Omental fat pad (tissue), 4 donors: ENCODE data around the gene LHCGR. TPM values are rescaled to one million over a fixed set of nuclear protein-coding genes. Genes with fewer than 3 reads are reported as not detected.

ENCODE experiments used
- ATAC-seq: fragments of 150-250 bp; one replicate; pipeline ENCODE4 v1.9.1; 2016; ENCODE audit warnings: mild to moderate bottlenecking, moderate library complexity; ENCODE audit not compliant: low FRiP score
- DNase-seq: peaks from one replicate; pipeline ENCODE4 v3.0.0-alpha.2; 2019; ENCODE audit warnings: low spot score
- total RNA-seq, 4 donors: library from RNA; depleted of rRNA; stranded (reverse); fragments of >200 nt; gene quantifications; one replicate each; pipeline ENCODE4 v1.1.0, GENCODE V29; 2016
- TF ChIP-seq, protein P1 (sequence below), 3 donors: fragments of 450-650 bp; IDR thresholded peaks; one replicate each; pipeline ENCODE4 v1.5.1; 2016 to 2017; ENCODE audit warnings: antibody characterized with exemption in 3 of 3, mild to moderate bottlenecking in 3 of 3, moderate library complexity in 2 of 3

The LHCGR gene
- total RNA-seq, 4 donors from 2014 or later, result 0.96 to 13.1 (median 1.2) TPM; not detected in 1

DNA sequence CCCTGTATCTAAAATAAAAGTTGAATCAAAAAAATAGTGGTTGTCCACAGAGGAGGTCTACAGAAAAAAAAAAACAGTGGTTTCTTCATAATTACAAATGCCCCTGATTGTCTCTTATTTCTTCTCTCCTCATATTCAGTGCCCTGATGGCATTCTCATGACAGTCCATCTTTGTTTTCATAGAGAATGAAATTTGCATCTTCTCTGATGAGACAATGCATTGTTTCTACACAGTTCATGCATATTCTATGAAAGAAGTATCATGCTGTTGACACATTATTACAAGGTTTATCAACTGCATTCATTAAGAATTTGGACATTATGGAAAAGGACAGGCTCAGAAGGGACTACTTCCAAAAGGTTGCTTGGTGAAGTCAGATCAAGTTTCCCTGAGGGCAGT, 59.5 kb downstream of the LHCGR start:
- no peak for ATAC-seq
- no peak for DNase-seq
- TF ChIP-seq, protein P1, sequence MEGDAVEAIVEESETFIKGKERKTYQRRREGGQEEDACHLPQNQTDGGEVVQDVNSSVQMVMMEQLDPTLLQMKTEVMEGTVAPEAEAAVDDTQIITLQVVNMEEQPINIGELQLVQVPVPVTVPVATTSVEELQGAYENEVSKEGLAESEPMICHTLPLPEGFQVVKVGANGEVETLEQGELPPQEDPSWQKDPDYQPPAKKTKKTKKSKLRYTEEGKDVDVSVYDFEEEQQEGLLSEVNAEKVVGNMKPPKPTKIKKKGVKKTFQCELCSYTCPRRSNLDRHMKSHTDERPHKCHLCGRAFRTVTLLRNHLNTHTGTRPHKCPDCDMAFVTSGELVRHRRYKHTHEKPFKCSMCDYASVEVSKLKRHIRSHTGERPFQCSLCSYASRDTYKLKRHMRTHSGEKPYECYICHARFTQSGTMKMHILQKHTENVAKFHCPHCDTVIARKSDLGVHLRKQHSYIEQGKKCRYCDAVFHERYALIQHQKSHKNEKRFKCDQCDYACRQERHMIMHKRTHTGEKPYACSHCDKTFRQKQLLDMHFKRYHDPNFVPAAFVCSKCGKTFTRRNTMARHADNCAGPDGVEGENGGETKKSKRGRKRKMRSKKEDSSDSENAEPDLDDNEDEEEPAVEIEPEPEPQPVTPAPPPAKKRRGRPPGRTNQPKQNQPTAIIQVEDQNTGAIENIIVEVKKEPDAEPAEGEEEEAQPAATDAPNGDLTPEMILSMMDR (IDR thresholded peaks at IDR 0.05), result no peak

DNA sequence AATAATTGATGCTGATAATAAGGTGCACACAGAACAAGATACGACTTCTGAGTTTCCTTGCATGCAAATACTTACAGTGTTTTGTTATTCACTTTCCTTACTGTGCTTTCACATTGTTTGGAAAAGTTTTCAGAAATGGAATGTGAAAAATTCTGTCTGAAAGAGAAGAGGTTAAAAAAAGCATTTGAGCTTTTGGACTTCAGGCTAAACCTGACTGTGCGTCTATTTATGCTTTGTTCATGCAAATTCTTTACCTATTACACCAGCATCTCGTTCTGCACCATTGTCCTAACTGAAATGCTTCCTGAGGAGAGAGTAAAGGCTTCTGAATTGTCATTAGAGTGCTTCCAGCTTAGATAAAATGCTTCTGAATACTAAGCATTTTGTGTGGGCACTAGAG, 61.4 kb downstream of the LHCGR start:
- no peak for ATAC-seq
- TF ChIP-seq, protein P1 (IDR thresholded peaks at IDR 0.05), result no peak
- DNase-seq, result no peak

DNA sequence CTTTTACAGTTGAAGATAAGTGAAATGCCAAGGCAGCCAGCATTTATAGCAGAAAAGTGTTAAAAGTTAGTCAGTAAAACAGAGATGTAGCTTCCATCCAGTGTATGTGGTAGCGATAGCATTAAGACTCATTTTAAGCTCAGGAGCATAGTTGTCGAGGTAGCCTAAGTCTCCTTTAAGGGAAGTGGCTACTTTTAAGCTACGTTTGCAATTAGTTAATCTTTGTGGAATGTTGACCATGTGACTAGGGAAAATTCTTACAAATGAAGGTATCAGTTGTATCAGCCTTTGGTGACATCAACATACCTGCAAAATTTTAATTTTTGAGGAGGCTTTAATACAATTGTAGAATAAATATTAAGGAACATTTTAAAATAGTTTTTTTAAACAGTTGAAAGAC, 61.9 kb downstream of the LHCGR start:
- ATAC-seq (no peak), DNase-seq (no peak)
- TF ChIP-seq, protein P1 (IDR thresholded peaks at IDR 0.05), result no peak

DNA sequence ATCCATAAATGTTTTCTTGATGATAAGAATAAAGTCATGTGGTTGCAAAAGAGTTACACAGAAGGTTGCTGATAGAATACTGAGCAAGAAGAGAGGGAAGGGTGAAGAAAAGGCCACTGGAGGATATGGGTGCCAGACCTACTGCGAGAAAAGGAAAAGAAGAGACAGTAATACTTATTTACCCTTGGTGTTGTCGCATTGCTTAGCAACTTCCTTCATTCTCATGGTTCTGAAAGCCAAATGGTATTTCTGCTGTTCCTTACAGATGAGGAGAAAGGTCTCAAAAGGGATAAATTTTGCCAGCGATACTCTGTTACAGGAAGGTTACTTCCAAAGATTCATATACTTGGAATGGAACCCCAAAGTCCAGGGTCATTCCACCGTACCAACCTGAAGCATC, 62.5 kb downstream of the LHCGR start:
- ATAC-seq, result no peak
- TF ChIP-seq, protein P1 (IDR thresholded peaks at IDR 0.05), result no peak
- no peak for DNase-seq

DNA sequence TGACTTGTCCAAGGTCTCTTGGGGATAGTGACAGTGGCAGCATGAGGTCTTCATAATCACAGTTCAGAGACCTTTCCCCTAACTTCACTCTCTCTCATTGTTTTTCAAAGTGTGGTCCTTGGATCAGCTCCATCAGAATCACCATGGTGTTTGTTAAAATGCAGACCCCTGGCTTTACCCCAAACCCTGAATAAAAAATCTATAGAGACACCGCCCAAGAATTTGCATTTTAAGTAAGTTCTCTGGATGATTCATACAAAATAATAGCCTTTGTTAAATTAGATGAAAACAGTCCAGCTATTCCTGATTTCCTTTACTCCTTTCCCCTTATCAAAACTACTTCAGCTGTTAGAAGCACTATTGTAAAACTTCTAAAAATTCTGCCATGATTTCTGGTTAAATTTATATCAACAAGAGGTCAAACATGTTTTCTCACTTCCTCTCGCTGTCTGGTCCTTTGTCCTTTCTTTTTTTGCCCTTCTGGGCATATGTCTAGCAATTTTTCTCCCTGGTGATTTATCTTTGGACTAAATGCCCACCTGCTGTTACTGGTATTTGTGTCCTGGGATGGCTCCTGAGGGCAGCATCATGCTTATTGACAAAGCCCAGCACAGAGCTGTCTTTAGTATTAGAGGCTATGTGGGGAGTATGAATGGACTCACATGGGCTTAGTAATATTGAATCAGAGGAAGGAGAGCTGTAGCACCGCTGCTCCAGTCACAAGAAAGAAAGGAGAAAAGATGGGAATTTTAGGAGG, 63.4 kb downstream of the LHCGR start:
- TF ChIP-seq, protein P1 (IDR thresholded peaks at IDR 0.05), result no peak
- DNase-seq (no peak), ATAC-seq (no peak)

DNA sequence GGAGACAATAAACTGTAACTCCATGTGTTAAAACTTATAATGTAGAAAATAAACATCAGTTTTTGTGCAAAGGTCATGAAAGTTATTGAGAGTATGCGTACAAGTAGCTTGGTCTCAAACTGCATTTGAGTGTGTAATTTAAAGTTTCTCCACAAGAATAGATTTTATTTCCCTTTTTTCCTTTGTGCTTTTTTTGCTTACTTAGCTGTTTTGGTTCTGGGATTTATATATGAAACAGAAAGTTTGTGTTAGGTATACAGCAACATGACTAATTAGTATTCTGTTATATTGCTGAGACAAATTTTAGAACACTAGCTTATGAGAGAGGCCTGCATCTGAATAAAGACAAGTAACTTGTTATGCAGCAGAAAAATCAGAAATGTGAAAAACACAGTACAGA, 70.4 kb downstream of the LHCGR start:
- TF ChIP-seq, protein P1 (IDR thresholded peaks at IDR 0.05), result no peak
- no peak for ATAC-seq
- DNase-seq, result no peak

DNA sequence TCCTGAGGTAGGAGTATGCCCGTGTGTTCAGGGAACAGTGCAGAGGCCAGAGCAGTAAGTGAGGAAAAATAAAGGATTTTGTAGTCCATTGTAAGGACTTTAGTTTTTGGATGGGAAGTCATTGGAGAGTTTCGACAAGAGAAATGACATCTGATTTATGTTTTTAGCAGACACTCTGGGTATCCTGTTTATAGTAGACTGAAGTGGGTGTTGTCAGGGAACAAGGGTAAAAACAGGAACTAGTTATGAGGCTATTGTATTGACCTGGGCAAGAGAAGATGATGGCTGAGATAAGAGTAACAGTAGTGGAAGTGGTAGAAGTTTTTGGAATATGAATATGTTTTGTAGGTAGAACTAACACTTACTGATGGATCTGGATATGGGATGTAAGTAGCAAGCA, 78.1 kb downstream of the LHCGR start:
- DNase-seq, result no peak
- ATAC-seq, result no peak
- TF ChIP-seq, protein P1 (IDR thresholded peaks at IDR 0.05), result no peak
